ENCODE results near the gene POLR2B.

The POLR2B gene

GRCh38 chr4:57020467-57021101 is 41.9 kb downstream of the POLR2B start:
- H3K4me3 ChIP-seq (ENCODE audit: low read length): no peak overlapping the region
- DNase-seq (ENCODE audit: low read depth): peak; percentile 83
- TF ChIP-seq CTCF (conservative IDR thresholded peaks at IDR 0.05; ENCODE audit: low read length): no peak

- peak; percentile 83 for DNase-seq (ENCODE audit: low read depth)
- no peak for TF ChIP-seq CTCF (conservative IDR thresholded peaks at IDR 0.05; ENCODE audit: low read length)
- H3K4me3 ChIP-seq (ENCODE audit: low read length): no peak overlapping the region
Observed at GRCh38 chr4:57023104-57023503, 44.4 kb downstream of the POLR2B start.

- peak; percentile 50 for DNase-seq (ENCODE audit: low read depth)
Observed at GRCh38 chr4:57034520-57034919, 55.8 kb downstream of the POLR2B start.

GRCh38 chr4:57037982-57038604 is 59.4 kb downstream of the POLR2B start:
- H3K4me3 ChIP-seq (ENCODE audit: low read length): no peak overlapping the region
- peak; percentile 90 for TF ChIP-seq CTCF (conservative IDR thresholded peaks at IDR 0.05; ENCODE audit: low read length)
- peak; percentile 35 for DNase-seq (ENCODE audit: low read depth)

More at GRCh38 chr4:57034520-57034919, 55.8 kb downstream of the POLR2B start:
- no peak for TF ChIP-seq CTCF (conservative IDR thresholded peaks at IDR 0.05; ENCODE audit: low read length)
- H3K4me3 ChIP-seq (ENCODE audit: low read length): no peak overlapping the region

- H3K4me3 ChIP-seq (ENCODE audit: low read length): no peak overlapping the region
- DNase-seq (ENCODE audit: low read depth): peak; percentile 50
- no peak for TF ChIP-seq CTCF (conservative IDR thresholded peaks at IDR 0.05; ENCODE audit: low read length)
Observed at GRCh38 chr4:57039345-57039744, 60.6 kb downstream of the POLR2B start.

GRCh38 chr4:57040510-57040909 is 61.8 kb downstream of the POLR2B start:
- H3K4me3 ChIP-seq (ENCODE audit: low read length): no peak overlapping the region
- TF ChIP-seq CTCF (conservative IDR thresholded peaks at IDR 0.05; ENCODE audit: low read length): no peak
- DNase-seq (ENCODE audit: low read depth): no peak

- no peak for DNase-seq (ENCODE audit: low read depth)
Observed at GRCh38 chr4:57041020-57041419, 62.3 kb downstream of the POLR2B start.

More at GRCh38 chr4:57041020-57041419, 62.3 kb downstream of the POLR2B start:
- TF ChIP-seq CTCF (conservative IDR thresholded peaks at IDR 0.05; ENCODE audit: low read length): no peak
- H3K4me3 ChIP-seq (ENCODE audit: low read length): no peak overlapping the region
